ENCODE results near the gene SCLY. TPM values are rescaled to one million over a fixed set of nuclear protein-coding genes. Genes with fewer than 3 reads are reported as not detected.

SCLY gene
- total RNA-seq, 1 experiment from 2014 or later, result 21.7 TPM

DNA sequence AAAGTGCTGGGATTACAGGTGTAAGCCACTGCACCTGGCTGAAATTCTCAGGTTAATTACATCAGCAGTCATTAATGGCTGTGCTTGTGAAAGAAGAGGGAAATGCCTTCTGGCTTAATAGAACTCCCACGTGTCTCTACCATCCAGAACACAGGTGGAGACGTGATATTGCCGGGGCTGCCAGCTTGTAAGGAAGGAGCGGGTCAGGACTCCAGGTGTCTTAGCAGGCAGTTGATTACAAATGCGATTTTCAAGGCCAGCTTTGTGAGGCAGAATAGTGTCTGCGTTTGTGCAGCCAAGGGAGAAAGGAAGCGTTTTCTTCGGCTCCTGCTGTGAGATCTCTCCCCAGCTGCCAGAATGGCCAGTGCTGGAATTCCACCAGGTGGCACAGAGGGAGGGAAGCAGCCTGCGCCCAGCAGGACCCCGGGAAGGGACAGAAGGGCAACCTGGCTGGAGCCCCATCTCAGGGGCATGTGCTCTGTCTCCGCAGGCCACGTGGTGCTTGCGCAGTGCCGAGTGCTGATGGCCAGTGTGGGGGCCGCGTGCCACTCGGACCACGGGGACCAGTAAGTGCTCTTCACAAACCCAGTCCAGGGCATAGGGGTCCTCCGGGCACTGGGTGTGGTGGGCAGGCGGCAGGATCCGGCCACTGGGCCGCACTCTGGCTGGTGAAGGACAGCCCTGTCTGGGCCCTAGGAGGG lies 35.7 kb downstream of the SCLY start:
- no peak for DNase-seq
- Histone ChIP-seq H3K4me1 (no peaks in the 10 kb centered on the region), H3K4me3 (ENCODE audit: low read depth, low read length) (no peak overlapping the region), H3K9me3 (no peaks in the 10 kb centered on the region), H3K27me3 (replicated peaks; ENCODE audit: control insufficient read depth, insufficient read depth, low read length) (no peaks in the 10 kb centered on the region), H3K36me3 (ENCODE audit: control insufficient read depth, insufficient read depth, low read length) (no peaks in the 10 kb centered on the region)
- Mint-ChIP-seq H3K27ac (ENCODE audit: unreplicated experiment) (no peak overlapping the region), H3K36me3 (ENCODE audit: insufficient read depth, unreplicated experiment) (peaks cover 17% of the 10 kb centered on the region), H3K27me3 (ENCODE audit: insufficient read depth, unreplicated experiment) (no peaks in the 10 kb centered on the region), H3K4me3 (ENCODE audit: unreplicated experiment) (no peak overlapping the region), H3K9me3 (ENCODE audit: unreplicated experiment) (no peaks in the 10 kb centered on the region), H3K4me1 (ENCODE audit: low read depth, unreplicated experiment) (no peaks in the 10 kb centered on the region)
- POLR2A ChIA-PET, result no interaction called here
- TF ChIP-seq, protein P1, sequence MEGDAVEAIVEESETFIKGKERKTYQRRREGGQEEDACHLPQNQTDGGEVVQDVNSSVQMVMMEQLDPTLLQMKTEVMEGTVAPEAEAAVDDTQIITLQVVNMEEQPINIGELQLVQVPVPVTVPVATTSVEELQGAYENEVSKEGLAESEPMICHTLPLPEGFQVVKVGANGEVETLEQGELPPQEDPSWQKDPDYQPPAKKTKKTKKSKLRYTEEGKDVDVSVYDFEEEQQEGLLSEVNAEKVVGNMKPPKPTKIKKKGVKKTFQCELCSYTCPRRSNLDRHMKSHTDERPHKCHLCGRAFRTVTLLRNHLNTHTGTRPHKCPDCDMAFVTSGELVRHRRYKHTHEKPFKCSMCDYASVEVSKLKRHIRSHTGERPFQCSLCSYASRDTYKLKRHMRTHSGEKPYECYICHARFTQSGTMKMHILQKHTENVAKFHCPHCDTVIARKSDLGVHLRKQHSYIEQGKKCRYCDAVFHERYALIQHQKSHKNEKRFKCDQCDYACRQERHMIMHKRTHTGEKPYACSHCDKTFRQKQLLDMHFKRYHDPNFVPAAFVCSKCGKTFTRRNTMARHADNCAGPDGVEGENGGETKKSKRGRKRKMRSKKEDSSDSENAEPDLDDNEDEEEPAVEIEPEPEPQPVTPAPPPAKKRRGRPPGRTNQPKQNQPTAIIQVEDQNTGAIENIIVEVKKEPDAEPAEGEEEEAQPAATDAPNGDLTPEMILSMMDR (IDR thresholded peaks at IDR 0.05; ENCODE audit: insufficient read depth in 1 of 2, low read depth in 1 of 2, low read length in 1 of 2, severe bottlenecking in 1 of 2, unreplicated experiment in 1 of 2), result no peak
- CTCF ChIA-PET, result no interaction called here
- no TSS peak for BruUV-seq (replicated peaks)
- intact Hi-C loops (cut with micrococcal nuclease; ENCODE audit: unreplicated experiment), result no loop called here

DNA sequence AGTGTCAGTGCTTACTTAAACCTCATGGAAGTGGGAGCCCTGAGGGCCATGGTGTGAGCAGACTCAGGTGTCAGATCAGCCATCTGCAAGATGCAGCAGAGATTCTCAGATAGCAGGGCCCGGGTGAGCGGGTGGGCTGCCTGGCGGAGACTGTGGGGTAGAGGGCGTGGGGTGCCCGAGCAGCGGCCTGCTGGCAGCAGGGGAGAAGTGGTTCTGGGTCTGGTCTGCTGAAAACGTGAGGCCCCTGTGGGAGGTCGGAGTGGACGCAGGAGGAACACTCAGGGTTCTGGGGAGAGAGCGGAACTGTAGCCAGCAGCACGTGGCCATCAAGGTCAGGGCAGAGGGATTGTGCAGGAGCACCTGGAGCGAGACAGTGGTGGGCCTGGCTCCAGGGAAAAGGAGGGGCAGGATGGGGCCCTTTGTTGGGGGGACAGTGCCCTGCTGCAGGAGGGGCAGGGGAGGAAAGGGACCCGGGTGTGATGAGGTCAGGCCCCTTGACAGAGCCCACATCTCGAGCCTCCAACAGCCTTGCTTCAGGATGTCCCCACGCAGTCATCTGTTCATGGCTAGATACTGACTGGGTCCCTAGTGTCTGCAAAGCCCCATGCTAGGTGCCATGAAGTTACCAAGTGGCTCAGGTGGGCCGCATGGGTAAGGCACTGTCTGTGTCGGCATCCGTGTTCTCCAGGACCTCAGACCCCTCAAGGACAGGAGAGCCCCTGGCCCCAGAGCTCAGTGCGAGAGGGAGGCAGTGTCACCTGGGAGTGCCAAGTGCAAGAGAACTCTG lies 36.6 kb downstream of the SCLY start:
- no peak for DNase-seq
- Histone ChIP-seq H3K4me1 (no peaks in the 10 kb centered on the region), H3K9me3 (no peaks in the 10 kb centered on the region), H3K4me3 (ENCODE audit: low read depth, low read length) (no peak overlapping the region), H3K36me3 (ENCODE audit: control insufficient read depth, insufficient read depth, low read length) (no peaks in the 10 kb centered on the region), H3K27me3 (replicated peaks; ENCODE audit: control insufficient read depth, insufficient read depth, low read length) (no peaks in the 10 kb centered on the region)
- TF ChIP-seq, protein P1 (IDR thresholded peaks at IDR 0.05; ENCODE audit: insufficient read depth in 1 of 2, low read depth in 1 of 2, low read length in 1 of 2, severe bottlenecking in 1 of 2, unreplicated experiment in 1 of 2), result no peak
- H3K27ac Mint-ChIP-seq (ENCODE audit: unreplicated experiment), result no peak overlapping the region
- H3K36me3 Mint-ChIP-seq (ENCODE audit: insufficient read depth, unreplicated experiment), result peaks cover 17% of the 10 kb centered on the region
- H3K4me1 Mint-ChIP-seq (ENCODE audit: low read depth, unreplicated experiment), result no peaks in the 10 kb centered on the region
- intact Hi-C loops (cut with micrococcal nuclease; ENCODE audit: unreplicated experiment), result no loop called here
- no TSS peak for BruUV-seq (replicated peaks)
- no peaks in the 10 kb centered on the region for H3K27me3 Mint-ChIP-seq (ENCODE audit: insufficient read depth, unreplicated experiment)
- ChIA-PET POLR2A (no interaction called here), CTCF (no interaction called here)
- H3K4me3 Mint-ChIP-seq (ENCODE audit: unreplicated experiment), result no peak overlapping the region
- no peaks in the 10 kb centered on the region for H3K9me3 Mint-ChIP-seq (ENCODE audit: unreplicated experiment)

DNA sequence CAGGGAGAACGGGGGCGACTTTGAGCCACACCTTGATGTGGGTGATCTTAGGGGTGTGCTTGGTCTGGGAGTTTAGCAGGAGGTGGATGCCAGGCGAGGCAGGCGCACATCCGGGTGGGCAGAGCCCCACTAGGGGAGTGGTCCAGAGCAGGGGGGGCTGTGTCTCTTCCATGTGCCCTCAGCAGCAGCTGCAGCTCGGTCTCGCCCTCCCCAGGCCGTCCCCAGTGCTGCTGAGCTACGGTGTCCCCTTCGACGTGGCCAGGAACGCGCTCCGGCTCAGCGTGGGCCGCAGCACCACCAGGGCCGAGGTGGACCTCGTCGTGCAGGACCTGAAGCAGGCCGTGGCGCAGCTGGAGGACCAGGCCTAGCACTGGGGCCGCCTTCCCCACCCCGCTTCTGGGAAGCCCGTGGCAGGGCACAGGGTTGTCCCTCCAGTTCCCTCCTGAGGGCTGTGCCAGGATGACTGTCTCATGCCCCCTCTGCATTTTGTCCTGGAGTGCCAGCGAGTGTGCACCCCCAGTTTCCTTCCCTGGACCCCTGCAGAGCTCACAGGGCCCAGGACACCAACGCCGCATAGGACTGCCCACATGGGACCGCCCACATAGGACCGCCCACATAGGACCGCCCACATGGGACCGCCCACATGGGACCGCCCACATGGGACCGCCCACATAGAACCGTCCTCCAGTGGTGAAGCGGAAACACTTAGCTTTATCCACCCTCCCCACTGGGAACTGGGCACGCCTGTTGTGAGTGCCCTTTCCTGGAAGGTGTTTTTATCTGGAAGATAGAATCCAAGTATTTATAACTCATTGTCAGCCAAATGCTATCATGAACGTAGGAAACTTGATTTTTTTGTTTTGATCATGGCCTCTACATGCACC lies 37.4 kb downstream of the SCLY start:
- Histone ChIP-seq H3K27me3 (replicated peaks; ENCODE audit: control insufficient read depth, insufficient read depth, low read length) (no peaks in the 10 kb centered on the region), H3K4me3 (ENCODE audit: low read depth, low read length) (no peak overlapping the region), H3K9me3 (no peaks in the 10 kb centered on the region), H3K4me1 (no peaks in the 10 kb centered on the region), H3K36me3 (ENCODE audit: control insufficient read depth, insufficient read depth, low read length) (no peaks in the 10 kb centered on the region)
- no peaks in the 10 kb centered on the region for H3K9me3 Mint-ChIP-seq (ENCODE audit: unreplicated experiment)
- intact Hi-C loops (cut with micrococcal nuclease; ENCODE audit: unreplicated experiment), result no loop called here
- H3K36me3 Mint-ChIP-seq (ENCODE audit: insufficient read depth, unreplicated experiment), result peaks cover 9% of the 10 kb centered on the region
- POLR2A ChIA-PET, result no interaction called here
- no peaks in the 10 kb centered on the region for H3K4me1 Mint-ChIP-seq (ENCODE audit: low read depth, unreplicated experiment)
- CTCF ChIA-PET, result no interaction called here
- TF ChIP-seq, protein P1 (IDR thresholded peaks at IDR 0.05; ENCODE audit: insufficient read depth in 1 of 2, low read depth in 1 of 2, low read length in 1 of 2, severe bottlenecking in 1 of 2, unreplicated experiment in 1 of 2), result no peak
- DNase-seq, result no peak
- no peaks in the 10 kb centered on the region for H3K27me3 Mint-ChIP-seq (ENCODE audit: insufficient read depth, unreplicated experiment)
- H3K4me3 Mint-ChIP-seq (ENCODE audit: unreplicated experiment), result no peak overlapping the region
- no peak overlapping the region for H3K27ac Mint-ChIP-seq (ENCODE audit: unreplicated experiment)
- no TSS peak for BruUV-seq (replicated peaks)

All from Caco-2 (cell line).